ENCODE data around the gene TBC1D16. TPM values are rescaled to one million over a fixed set of nuclear protein-coding genes. Genes with fewer than 3 reads are reported as not detected.

TBC1D16 gene
- total RNA-seq, 1 donor from 2014 or later: 19.3 TPM

GRCh38 chr17:80026359-80027042, 9.2 kb downstream of the TBC1D16 start:
- H3K4me3 ChIP-seq (ENCODE audit: low read length in 3 of 3): no peak overlapping the region
- H3K27ac ChIP-seq (ENCODE audit: low read depth, low read length): no peak overlapping the region
- H3K36me3 ChIP-seq (ENCODE audit: control insufficient read depth in 3 of 3, insufficient read depth in 3 of 3, low read length in 3 of 3): no peaks in the 10 kb centered on the region
- no peak overlapping the region for H3K9ac ChIP-seq (ENCODE audit: low read depth in 1 of 3, low read length in 3 of 3)
- H3K4me1 ChIP-seq (ENCODE audit: control insufficient read depth in 3 of 3, insufficient read depth in 3 of 3, low read length in 3 of 3): peaks cover 41 to 53% (median 50%) of the 10 kb centered on the region in 3 donors
- H3K9me3 ChIP-seq (ENCODE audit: control insufficient read depth in 3 of 3, low read length in 3 of 3): no peaks in the 10 kb centered on the region
- H3K27me3 ChIP-seq (ENCODE audit: control insufficient read depth in 3 of 3, insufficient read depth in 3 of 3, low read length in 3 of 3): peaks cover 2 to 21% (median 17%) of the 10 kb centered on the region in 3 donors

GRCh38 chr17:80025796-80026195, 9.9 kb downstream of the TBC1D16 start:
- no peaks in the 10 kb centered on the region for H3K9me3 ChIP-seq (ENCODE audit: control insufficient read depth in 3 of 3, low read length in 3 of 3)
- no peak overlapping the region for H3K4me3 ChIP-seq (ENCODE audit: low read length in 3 of 3)
- peaks cover 38 to 48% (median 45%) of the 10 kb centered on the region in 3 donors for H3K4me1 ChIP-seq (ENCODE audit: control insufficient read depth in 3 of 3, insufficient read depth in 3 of 3, low read length in 3 of 3)
- no peaks in the 10 kb centered on the region for H3K36me3 ChIP-seq (ENCODE audit: control insufficient read depth in 3 of 3, insufficient read depth in 3 of 3, low read length in 3 of 3)
- H3K27me3 ChIP-seq (ENCODE audit: control insufficient read depth in 3 of 3, insufficient read depth in 3 of 3, low read length in 3 of 3): peaks cover 2 to 21% (median 15%) of the 10 kb centered on the region in 3 donors
- no peak overlapping the region for H3K27ac ChIP-seq (ENCODE audit: low read depth, low read length)
- H3K9ac ChIP-seq (ENCODE audit: low read depth in 1 of 3, low read length in 3 of 3): no peak overlapping the region

- peaks cover 0 to 18% (median 12%) of the 10 kb centered on the region in 3 donors for H3K27me3 ChIP-seq (ENCODE audit: control insufficient read depth in 3 of 3, insufficient read depth in 3 of 3, low read length in 3 of 3)
- no peak overlapping the region for H3K4me3 ChIP-seq (ENCODE audit: low read length in 3 of 3)
- no peak overlapping the region for H3K9ac ChIP-seq (ENCODE audit: low read depth in 1 of 3, low read length in 3 of 3)
- no peaks in the 10 kb centered on the region for H3K36me3 ChIP-seq (ENCODE audit: control insufficient read depth in 3 of 3, insufficient read depth in 3 of 3, low read length in 3 of 3)
- H3K27ac ChIP-seq (ENCODE audit: low read depth, low read length): no peak overlapping the region
- H3K9me3 ChIP-seq (ENCODE audit: control insufficient read depth in 3 of 3, low read length in 3 of 3): no peaks in the 10 kb centered on the region
- peaks cover 32 to 42% (median 38%) of the 10 kb centered on the region in 3 donors for H3K4me1 ChIP-seq (ENCODE audit: control insufficient read depth in 3 of 3, insufficient read depth in 3 of 3, low read length in 3 of 3)
These were observed 10.5 kb downstream of the TBC1D16 start for GRCh38 chr17:80025140-80025539.

- Histone ChIP-seq H3K27ac (ENCODE audit: low read depth, low read length) (no peak overlapping the region), H3K4me1 (ENCODE audit: control insufficient read depth in 3 of 3, insufficient read depth in 3 of 3, low read length in 3 of 3) (peaks cover 25 to 34% (median 31%) of the 10 kb centered on the region in 3 donors), H3K9ac (ENCODE audit: low read depth in 1 of 3, low read length in 3 of 3) (peak overlapping the region in 2 of 3 donors; percentile 59 to 66), H3K9me3 (ENCODE audit: control insufficient read depth in 3 of 3, low read length in 3 of 3) (no peaks in the 10 kb centered on the region), H3K4me3 (ENCODE audit: low read length in 3 of 3) (peak overlapping the region; percentile 62 to 66 (median 63)), H3K27me3 (ENCODE audit: control insufficient read depth in 3 of 3, insufficient read depth in 3 of 3, low read length in 3 of 3) (peaks cover 0 to 12% (median 12%) of the 10 kb centered on the region in 3 donors), H3K36me3 (ENCODE audit: control insufficient read depth in 3 of 3, insufficient read depth in 3 of 3, low read length in 3 of 3) (no peaks in the 10 kb centered on the region)
These were observed 11.3 kb downstream of the TBC1D16 start for GRCh38 chr17:80024206-80024972.

- H3K4me3 ChIP-seq (ENCODE audit: low read length in 3 of 3): peak overlapping the region; percentile 62 to 66 (median 63)
- peaks cover 0 to 12% (median 12%) of the 10 kb centered on the region in 3 donors for H3K27me3 ChIP-seq (ENCODE audit: control insufficient read depth in 3 of 3, insufficient read depth in 3 of 3, low read length in 3 of 3)
- H3K9me3 ChIP-seq (ENCODE audit: control insufficient read depth in 3 of 3, low read length in 3 of 3): no peaks in the 10 kb centered on the region
- no peaks in the 10 kb centered on the region for H3K36me3 ChIP-seq (ENCODE audit: control insufficient read depth in 3 of 3, insufficient read depth in 3 of 3, low read length in 3 of 3)
- H3K9ac ChIP-seq (ENCODE audit: low read depth in 1 of 3, low read length in 3 of 3): peak overlapping the region; percentile 54 to 66 (median 59)
- H3K4me1 ChIP-seq (ENCODE audit: control insufficient read depth in 3 of 3, insufficient read depth in 3 of 3, low read length in 3 of 3): peaks cover 19 to 27% (median 23%) of the 10 kb centered on the region in 3 donors
- H3K27ac ChIP-seq (ENCODE audit: low read depth, low read length): no peak overlapping the region
These were observed 12.0 kb downstream of the TBC1D16 start for GRCh38 chr17:80023481-80024205.

GRCh38 chr17:80021600-80021999, 14.1 kb downstream of the TBC1D16 start:
- H3K27me3 ChIP-seq (ENCODE audit: control insufficient read depth in 3 of 3, insufficient read depth in 3 of 3, low read length in 3 of 3): peaks cover 0 to 12% (median 12%) of the 10 kb centered on the region in 3 donors
- H3K36me3 ChIP-seq (ENCODE audit: control insufficient read depth in 3 of 3, insufficient read depth in 3 of 3, low read length in 3 of 3): no peaks in the 10 kb centered on the region
- H3K9me3 ChIP-seq (ENCODE audit: control insufficient read depth in 3 of 3, low read length in 3 of 3): no peaks in the 10 kb centered on the region
- no peak overlapping the region for H3K9ac ChIP-seq (ENCODE audit: low read depth in 1 of 3, low read length in 3 of 3)
- H3K27ac ChIP-seq (ENCODE audit: low read depth, low read length): no peak overlapping the region
- H3K4me1 ChIP-seq (ENCODE audit: control insufficient read depth in 3 of 3, insufficient read depth in 3 of 3, low read length in 3 of 3): peaks cover 19 to 22% (median 20%) of the 10 kb centered on the region in 3 donors
- no peak overlapping the region for H3K4me3 ChIP-seq (ENCODE audit: low read length in 3 of 3)

GRCh38 chr17:80018917-80019651, 16.6 kb downstream of the TBC1D16 start:
- H3K36me3 ChIP-seq (ENCODE audit: control insufficient read depth in 3 of 3, insufficient read depth in 3 of 3, low read length in 3 of 3): no peaks in the 10 kb centered on the region
- H3K4me1 ChIP-seq (ENCODE audit: control insufficient read depth in 3 of 3, insufficient read depth in 3 of 3, low read length in 3 of 3): peaks cover 7 to 10% (median 9%) of the 10 kb centered on the region in 3 donors
- no peaks in the 10 kb centered on the region for H3K9me3 ChIP-seq (ENCODE audit: control insufficient read depth in 3 of 3, low read length in 3 of 3)
- no peak overlapping the region for H3K27ac ChIP-seq (ENCODE audit: low read depth, low read length)
- H3K9ac ChIP-seq (ENCODE audit: low read depth in 1 of 3, low read length in 3 of 3): no peak overlapping the region
- no peak overlapping the region for H3K4me3 ChIP-seq (ENCODE audit: low read length in 3 of 3)
- H3K27me3 ChIP-seq (ENCODE audit: control insufficient read depth in 3 of 3, insufficient read depth in 3 of 3, low read length in 3 of 3): peaks cover 0 to 4% (median 2%) of the 10 kb centered on the region in 3 donors

GRCh38 chr17:80017226-80018010, 18.3 kb downstream of the TBC1D16 start:
- peaks cover 0 to 2% (median 0%) of the 10 kb centered on the region in 3 donors for H3K4me1 ChIP-seq (ENCODE audit: control insufficient read depth in 3 of 3, insufficient read depth in 3 of 3, low read length in 3 of 3)
- no peak overlapping the region for H3K4me3 ChIP-seq (ENCODE audit: low read length in 3 of 3)
- H3K36me3 ChIP-seq (ENCODE audit: control insufficient read depth in 3 of 3, insufficient read depth in 3 of 3, low read length in 3 of 3): peaks cover 0 to 6% (median 5%) of the 10 kb centered on the region in 3 donors
- H3K9me3 ChIP-seq (ENCODE audit: control insufficient read depth in 3 of 3, low read length in 3 of 3): no peaks in the 10 kb centered on the region
- H3K9ac ChIP-seq (ENCODE audit: low read depth in 1 of 3, low read length in 3 of 3): no peak overlapping the region
- H3K27me3 ChIP-seq (ENCODE audit: control insufficient read depth in 3 of 3, insufficient read depth in 3 of 3, low read length in 3 of 3): no peaks in the 10 kb centered on the region
- H3K27ac ChIP-seq (ENCODE audit: low read depth, low read length): no peak overlapping the region

Data from skeletal muscle tissue (tissue), 4 donors.